ENCODE results near the gene AP1AR.

GRCh38 chr4:112290341-112290740 is 58.8 kb downstream of the AP1AR start:
- TF ChIP-seq CTCF (conservative IDR thresholded peaks at IDR 0.05; ENCODE audit: low read length), result no peak
- TF ChIP-seq EZH2phosphoT487 (IDR thresholded peaks at IDR 0.05; ENCODE audit: borderline replicate concordance, low read depth, low read length), result no peak

All from OCI-LY7 (cell line).